GM12878 (cell line): ENCODE data around the gene PRKAR2B. TPM values are rescaled to one million over a fixed set of nuclear protein-coding genes. Genes with fewer than 3 reads are reported as not detected.
"Not testable (repeated sequence)": the region's sequence is repeated elsewhere in the genome, so short reads cannot be mapped to it uniquely, and the experiment has no call there.

Experiments
- ATAC-seq: fragments of 200-7000 bp; cut with Tn5 transposase; 3 replicates; pipeline ENCODE4 v1.9.1; 2020; ENCODE audit warnings: mild to moderate bottlenecking, moderate library complexity
- BruUV-seq: library from RNA; stranded (reverse); fragments of 400-500 nt; replicated peaks from 2 replicates; lab custom pipeline; 2021; lab: Mats Ljungman, UMichigan
- CTCF ChIA-PET: fragments of 300-600 bp; sonication (Branson Sonifier 250); formaldehyde crosslinking; extraction: SDS; loops from one replicate; lab custom pipeline; 2021; ENCODE audit warnings: inconsistent platforms; lab: Yijun Ruan, JAX
- POLR2A ChIA-PET: fragments of 350-600 bp; formaldehyde crosslinking; extraction: SDS; loops from one replicate; lab custom pipeline; 2021; ENCODE audit warnings: inconsistent platforms; lab: Charles Lee
- RAD21 ChIA-PET: fragments of 300-600 bp; sonication (Branson Sonifier 250); formaldehyde crosslinking; loops from one replicate; lab custom pipeline; 2023; ENCODE audit warnings: antibody characterized with exemption; ENCODE audit not compliant: unreplicated experiment; lab: Charles Lee
- SMC1A ChIA-PET: fragments of 300-600 bp; sonication (Branson Sonifier 250); formaldehyde crosslinking; loops from one replicate; lab custom pipeline; 2023; ENCODE audit not compliant: unreplicated experiment, uncharacterized antibody; lab: Charles Lee
- DNase-seq: peaks from one replicate; pipeline ENCODE4 v3.0.0-alpha.2; 2011; ENCODE audit warnings: low read depth, low spot score
- FAIRE-seq: peaks from 3 replicates; lab custom pipeline; 2011; peaks lifted over from hg19 to GRCh38; lab: Jason Lieb, UNC
- H2AFZ ChIP-seq: 2 replicates; pipeline ENCODE4 v1.6.0; 2011; ENCODE audit warnings: low read depth, low read length, control low read depth; ENCODE audit not compliant: control insufficient read depth
- H3K27ac ChIP-seq: 2 replicates; pipeline ENCODE4 v1.5.1; 2011; ENCODE audit warnings: control low read depth; ENCODE audit not compliant: control insufficient read depth, insufficient read depth
- H3K27me3 ChIP-seq, 2 experiments: replicated peaks in 1 of 2; 2 replicates each; pipeline versions ENCODE4 v1.6.0 to v1.6.1; 2011; ENCODE audit warnings: low read length in 1 of 2; ENCODE audit not compliant: control insufficient read depth in 2 of 2, insufficient read depth in 2 of 2
- H3K36me3 ChIP-seq, 2 experiments: 2 replicates each; pipeline ENCODE4 v1.5.1; 2011; ENCODE audit warnings: low read length in 1 of 2; ENCODE audit not compliant: control insufficient read depth in 2 of 2, insufficient read depth in 2 of 2
- H3K4me1 ChIP-seq: 2 replicates; pipeline ENCODE4 v1.6.1; 2011; ENCODE audit warnings: mild to moderate bottlenecking, low read length, moderate library complexity, mixed read lengths; ENCODE audit not compliant: control insufficient read depth, insufficient read depth
- H3K4me2 ChIP-seq: 2 replicates; pipeline ENCODE4 v1.6.0; 2011; ENCODE audit warnings: control low read depth; ENCODE audit not compliant: control insufficient read depth, insufficient read depth
- H3K4me3 ChIP-seq: fragments of 200-600 bp; sonication (generic); 2 replicates; pipeline ENCODE4 v1.5.1; 2016
- H3K79me2 ChIP-seq: 2 replicates; pipeline ENCODE4 v1.6.0; 2011; ENCODE audit warnings: low read length; ENCODE audit not compliant: control insufficient read depth, insufficient read depth
- H3K9ac ChIP-seq: 2 replicates; pipeline ENCODE4 v1.8.0; 2011; ENCODE audit warnings: low read length, control low read depth, mixed read lengths; ENCODE audit not compliant: control insufficient read depth, insufficient read depth
- H3K9me3 ChIP-seq: replicated peaks from 3 replicates; pipeline ENCODE4 v1.5.1; 2011; ENCODE audit warnings: mild to moderate bottlenecking, low read length; ENCODE audit not compliant: control insufficient read depth, insufficient read depth
- H4K20me1 ChIP-seq: 2 replicates; pipeline ENCODE4 v1.6.0; 2011; ENCODE audit not compliant: control insufficient read depth, insufficient read depth
- CBX5 ChIP-seq: sonication (generic); IDR thresholded peaks from 2 replicates; pipeline ENCODE4 v1.6.1; 2016; ENCODE audit warnings: low read depth, moderate library complexity, mild to moderate bottlenecking, inconsistent platforms
- ZNF217 ChIP-seq: fragments of 450-650 bp; IDR thresholded peaks from 2 replicates; pipeline ENCODE4 v1.6.1; 2017; ENCODE audit warnings: antibody characterized with exemption, mild to moderate bottlenecking
- WGBS: methylation state at CpG from one replicate; pipeline ENCODE4 v1.1.6; 2016; ENCODE audit warnings: low lambda C conversion rate; ENCODE audit not compliant: insufficient replicate concordance, insufficient coverage; ENCODE audit errors: missing lambda C conversion rate; 5-methylcytosine and 5-hydroxymethylcytosine counted together
- in situ Hi-C: fragments of 300-500 bp; cut with MboI; formaldehyde crosslinking; loops from 9 replicates; pipeline ENCODE4 v1.14.3; 2018; ENCODE audit warnings: mixed read lengths
- intact Hi-C: fragments of 100-400 bp; cut with micrococcal nuclease; formaldehyde crosslinking; loops from one replicate; pipeline ENCODE4 v1.14.2; 2022; ENCODE audit not compliant: unreplicated experiment
- polyA plus RNA-seq, 11 experiments: library from polyadenylated mRNA; depleted of rRNA in 4 of 11; unstranded in 6 of 11; stranded (reverse) in 5 of 11; fragments of >200 nt; fragmentation: Nextera tagmentation in 4 of 11; fragmentation: Illumina TruSeq in 1 of 11; extraction: Ambion mirVana in 4 of 11; extraction: Trizol in 1 of 11; gene quantifications; 1 replicate in 1 of 11; 2 replicates in 10 of 11; pipeline versions ENCODE4 v1.2.1 to v1.2.3, GENCODE V29; 2011 to 2016; ENCODE audit warnings: inconsistent platforms in 2 of 11, missing spikeins in 2 of 11, low read depth in 1 of 11
- total RNA-seq, 4 experiments: library from RNA; depleted of rRNA in 3 of 4; stranded (reverse); fragments of >200 nt in 3 of 4; fragmentation: Illumina TruSeq in 1 of 4; extraction: Trizol in 1 of 4; gene quantifications; 2 replicates each; pipeline versions ENCODE4 v1.2.1 to v1.2.3, GENCODE V29; 2013 to 2021

Gene PRKAR2B
- total and polyA plus RNA-seq, 10 of the 15 experiments (the other 5 are each of a cell fraction or from before 2014, with no cell fraction given) = 0.01 to 0.18 (median 0.04) TPM; not detected in 4

DNA sequence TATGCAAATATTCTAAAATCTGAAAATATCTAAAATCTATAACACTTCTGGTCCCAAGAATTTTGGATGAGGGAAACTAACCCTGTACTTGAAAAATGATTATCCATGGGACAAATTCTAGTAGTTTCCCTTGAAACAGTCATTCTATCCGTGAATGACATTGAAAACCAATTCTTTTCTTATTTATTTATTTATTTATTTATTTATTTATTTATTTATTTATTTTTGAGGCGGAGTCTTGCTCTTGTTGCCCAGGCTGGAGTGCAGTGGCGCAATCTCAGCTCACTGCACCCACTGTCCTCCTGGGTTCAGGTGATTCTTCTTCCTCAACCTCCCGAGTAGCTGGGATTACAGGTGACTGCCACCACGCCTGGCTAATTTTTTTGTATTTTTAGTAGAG lies 99.4 kb downstream of the PRKAR2B start:
- H4K20me1 ChIP-seq, H3K27me3 ChIP-seq, in situ Hi-C loops, POLR2A ChIA-PET, DNase-seq, ATAC-seq, H2AFZ ChIP-seq, BruUV-seq, H3K27ac ChIP-seq, CTCF ChIA-PET, FAIRE-seq, intact Hi-C loops, H3K79me2 ChIP-seq, H3K9ac ChIP-seq, SMC1A ChIA-PET, H3K36me3 ChIP-seq, H3K9me3 ChIP-seq, H3K4me3 ChIP-seq, RAD21 ChIA-PET, H3K4me1 ChIP-seq, H3K4me2 ChIP-seq: not testable (repeated sequence)
- WGBS = 35% methylated on average over 5 of the region's 5 CpGs

DNA sequence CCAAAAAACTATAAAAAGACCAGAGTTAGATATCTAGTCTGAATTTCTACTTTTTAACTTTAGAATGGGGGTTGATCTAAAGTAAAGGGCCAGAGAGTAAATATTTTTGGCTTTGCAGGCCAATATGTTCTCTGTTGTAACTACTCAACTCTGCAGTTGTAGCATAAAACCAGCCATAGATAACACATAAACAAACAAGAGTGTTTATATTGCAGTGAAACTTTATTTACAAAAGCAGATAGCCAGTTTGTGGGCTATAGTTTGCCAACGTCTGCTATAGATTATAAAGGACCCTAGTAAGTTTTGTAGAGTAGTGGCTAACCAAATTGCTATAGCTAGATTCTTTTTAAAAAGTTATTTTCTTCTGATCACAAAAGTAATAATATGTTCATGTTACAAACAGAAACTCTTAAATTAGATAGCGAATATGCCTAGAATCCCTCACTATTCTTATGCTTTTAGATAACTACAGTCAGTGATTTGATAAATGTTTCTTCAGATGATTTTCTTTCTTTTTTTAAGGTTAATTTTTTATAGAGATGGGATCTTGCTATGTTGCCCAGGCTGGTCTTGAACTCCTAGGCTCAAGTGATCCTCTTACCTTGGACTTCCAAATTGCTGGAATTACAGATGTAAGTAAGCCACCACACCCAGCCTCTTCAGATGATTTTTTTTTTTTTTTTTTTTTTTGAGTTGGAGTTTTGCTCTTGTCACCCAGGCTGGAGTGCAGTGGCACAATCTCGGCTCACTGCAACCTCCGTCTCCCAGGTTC lies 100.7 kb downstream of the PRKAR2B start:
- BruUV-seq = no TSS peak
- ChIA-PET CTCF (interaction anchor here (8.7 kb wide), 1 partner anchor 350 kb away, joined by 203 read pairs; no protein-coding TSS in a partner anchor), SMC1A (no interaction called here), POLR2A (no interaction called here), RAD21 (no interaction called here)
- no peak overlapping the region for H3K27ac ChIP-seq
- H4K20me1 ChIP-seq = no peaks in the 10 kb centered on the region
- in situ Hi-C loops (loop anchor here (5.0 kb wide), 2 partner anchors 193 to 353 kb away; no protein-coding TSS in a partner anchor), intact Hi-C loops (loop anchor here (5.0 kb wide), 3 partner anchors 357 to 732 kb away; no protein-coding TSS in a partner anchor)
- H3K4me1 ChIP-seq = no peaks in the 10 kb centered on the region
- no peaks in the 10 kb centered on the region; a peak in 1 of 4 replicates for H3K27me3 ChIP-seq
- H3K79me2 ChIP-seq = no peaks in the 10 kb centered on the region
- H3K9ac ChIP-seq = no peak overlapping the region
- 7% methylated on average over 2 of the region's 4 CpGs for WGBS
- no peak overlapping the region for H3K4me3 ChIP-seq
- no peaks in the 10 kb centered on the region for H3K9me3 ChIP-seq
- TF ChIP-seq CBX5 = no peak
- no peak for TF ChIP-seq ZNF217
- TF ChIP-seq, all 136 proteins: peak for 0
- Histone ChIP-seq H2AFZ (no peak overlapping the region), H3K36me3 (no peaks in the 10 kb centered on the region), H3K4me2 (no peak overlapping the region)
- no peak for ATAC-seq
- no peak for DNase-seq
- FAIRE-seq = no peak
